Thyroid gland (tissue), 4 donors: ENCODE results near the gene CCNL1. TPM values are rescaled to one million over a fixed set of nuclear protein-coding genes. Genes with fewer than 3 reads are reported as not detected.

Experiments
- DNase-seq, 2 donors: peaks; one replicate each; pipeline ENCODE4 v3.0.0-alpha.2; 2019
- H3K27ac ChIP-seq, 3 donors: fragments of 200-600 bp; sonication (generic); 1 replicate in 2 of 3; 2 replicates in 1 of 3; pipeline ENCODE4 v1.5.1; 2016 to 2019; ENCODE audit warnings: mild to moderate bottlenecking in 1 of 3, moderate library complexity in 1 of 3
- H3K27me3 ChIP-seq: fragments of 200-600 bp; sonication (generic); one replicate; pipeline ENCODE4 v1.5.1; 2019
- H3K36me3 ChIP-seq, 2 donors: fragments of 200-600 bp; sonication (generic); one replicate each; pipeline ENCODE4 v1.5.1; 2016 to 2019
- H3K4me1 ChIP-seq, 2 donors: fragments of 200-600 bp; sonication (generic); one replicate each; pipeline ENCODE4 v1.5.1; 2017 to 2019
- H3K4me3 ChIP-seq, 3 donors: fragments of 200-600 bp; sonication (generic); replicated peaks in 1 of 3; 1 replicate in 2 of 3; 2 replicates in 1 of 3; pipeline ENCODE4 v1.5.1; 2016; ENCODE audit warnings: mild to moderate bottlenecking in 1 of 3
- H3K9me3 ChIP-seq: fragments of 200-600 bp; sonication (generic); one replicate; pipeline ENCODE4 v1.5.1; 2017
- CTCF ChIP-seq, 6 experiments: fragments of 200-600 bp in 3 of 6; fragments of 450-650 bp in 3 of 6; sonication (generic) in 3 of 6; IDR thresholded peaks; one replicate each; pipeline ENCODE4 v1.5.1; 2016 to 2019; ENCODE audit warnings: antibody characterized with exemption in 6 of 6, mild to moderate bottlenecking in 2 of 6, inconsistent platforms in 1 of 6, moderate library complexity in 1 of 6
- POLR2A ChIP-seq, 2 donors: fragments of 450-650 bp; IDR thresholded peaks; one replicate each; pipeline ENCODE4 v1.6.1; 2017; ENCODE audit warnings: antibody characterized with exemption in 2 of 2, mild to moderate bottlenecking in 2 of 2, moderate library complexity in 1 of 2
- WGBS, 2 donors: methylation state at CpG; one replicate each; pipeline ENCODE4 v1.1.5; 2017; 5-methylcytosine and 5-hydroxymethylcytosine counted together
- intact Hi-C: fragments of 100-400 bp; cut with DNase I; formaldehyde crosslinking; loops from one replicate; pipeline ENCODE4 v1.15.1; 2023
- total RNA-seq, 4 donors: library from RNA; depleted of rRNA; stranded (reverse); fragments of >200 nt; gene quantifications; one replicate each; pipeline ENCODE4 v1.2.3, GENCODE V29; 2016

The CCNL1 gene
- total RNA-seq, 4 donors from 2014 or later, result 142 to 375 (median 227) TPM

- no peaks in the 10 kb centered on the region for H3K9me3 ChIP-seq
- no peaks in the 10 kb centered on the region for H3K27me3 ChIP-seq
- TF ChIP-seq POLR2A (IDR thresholded peaks at IDR 0.05), result no peak
- TF ChIP-seq CTCF (IDR thresholded peaks at IDR 0.05), result no peak
- no peak overlapping the region for H3K27ac ChIP-seq
- no peak for DNase-seq
- H3K4me1 ChIP-seq, result peaks cover 0 to 7% of the 10 kb centered on the region in 2 donors
- H3K4me3 ChIP-seq, result no peak overlapping the region
- H3K36me3 ChIP-seq, result no peaks in the 10 kb centered on the region
- 86 to 88% methylated on average over 7 of the region's 7 CpGs for WGBS, 2 donors
- intact Hi-C loops, result no loop called here
Observed at GRCh38 chr3:157109267-157110141, 50.4 kb downstream of the CCNL1 start.

- Histone ChIP-seq H3K4me3 (no peak overlapping the region), H3K36me3 (no peaks in the 10 kb centered on the region), H3K4me1 (peaks cover 0 to 7% of the 10 kb centered on the region in 2 donors), H3K9me3 (no peaks in the 10 kb centered on the region), H3K27me3 (no peaks in the 10 kb centered on the region), H3K27ac (no peak overlapping the region)
- no peak for DNase-seq
- TF ChIP-seq CTCF (IDR thresholded peaks at IDR 0.05) (no peak), POLR2A (IDR thresholded peaks at IDR 0.05) (no peak)
- intact Hi-C loops, result no loop called here
- 55 to 77% methylated on average over 5 of the region's 5 CpGs for WGBS, 2 donors
Observed at GRCh38 chr3:157107644-157108133, 52.3 kb downstream of the CCNL1 start.

GRCh38 chr3:157107037-157107436 is 52.9 kb downstream of the CCNL1 start:
- Histone ChIP-seq H3K4me1 (peaks cover 0 to 7% of the 10 kb centered on the region in 2 donors), H3K9me3 (no peaks in the 10 kb centered on the region), H3K27me3 (no peaks in the 10 kb centered on the region), H3K27ac (no peak overlapping the region), H3K4me3 (no peak overlapping the region), H3K36me3 (no peaks in the 10 kb centered on the region)
- DNase-seq, result no peak
- TF ChIP-seq POLR2A (IDR thresholded peaks at IDR 0.05) (no peak), CTCF (IDR thresholded peaks at IDR 0.05) (no peak)
- 75 to 80% methylated on average over 2 of the region's 2 CpGs for WGBS, 2 donors
- intact Hi-C loops, result no loop called here

- 62 to 63% methylated on average over 7 of the region's 7 CpGs for WGBS, 2 donors
Observed at GRCh38 chr3:157104928-157105652, 54.9 kb downstream of the CCNL1 start.

More at GRCh38 chr3:157104928-157105652, 54.9 kb downstream of the CCNL1 start:
- Histone ChIP-seq H3K27ac (no peak overlapping the region), H3K27me3 (no peaks in the 10 kb centered on the region), H3K36me3 (no peaks in the 10 kb centered on the region), H3K4me1 (peaks cover 0 to 7% of the 10 kb centered on the region in 2 donors), H3K4me3 (no peak overlapping the region), H3K9me3 (no peaks in the 10 kb centered on the region)
- intact Hi-C loops, result no loop called here
- TF ChIP-seq CTCF (IDR thresholded peaks at IDR 0.05) (no peak), POLR2A (IDR thresholded peaks at IDR 0.05) (no peak)
- no peak for DNase-seq
